ENCODE data around the gene PTPN11. TPM values are rescaled to one million over a fixed set of nuclear protein-coding genes. Genes with fewer than 3 reads are reported as not detected.

The PTPN11 gene
- total RNA-seq = 162 and 168 TPM in 2 replicates

GRCh38 chr12:112418608-112419296 lies at the start of gene PTPN11:
TSS of gene PTPN11 (plus strand) at chr12:112418947. CDS start at chr12:112419112, 165 bp downstream.

GRCh38 chr12:112381883-112382796 lies 36.6 kb upstream of the PTPN11 start, which contains the start of gene HECTD4:
TSS of gene HECTD4 (minus strand) at chr12:112382431. CDS start at chr12:112382128, 303 bp downstream.

GRCh38 chr12:112409064-112409905 lies 9.5 kb upstream of the PTPN11 start, which contains the start of gene RPL6:
TSS of gene RPL6 (minus strand) at chr12:112409605. CDS start at chr12:112408656, 949 bp downstream.

Other genes starting within 250 kb of the PTPN11 start
- 16.7 and 37.1 TPM in 2 replicates for gene HECTD4, start 36.5 kb upstream of the PTPN11 start, total RNA-seq
- gene RPL6, start 9.3 kb upstream of the PTPN11 start, total RNA-seq = 1,222 and 1,261 TPM in 2 replicates

Measured in nasal cavity respiratory epithelium epithelial cell of viscerocranial mucosa (primary cell).